CD4-positive, alpha-beta T cell treated with Interleukin-6 at 100 ng/mL for 8 hours (primary cell): ENCODE data around the gene ZCCHC12.
"Not testable (repeated sequence)": the region's sequence is repeated elsewhere in the genome, so short reads cannot be mapped to it uniquely, and the experiment has no call there.

Source experiments
- DNase-seq: peaks from one replicate; pipeline ENCODE4 v3.0.0-alpha.2; 2020; ENCODE audit warnings: mixed read lengths, low spot score

The ZCCHC12 gene

DNA sequence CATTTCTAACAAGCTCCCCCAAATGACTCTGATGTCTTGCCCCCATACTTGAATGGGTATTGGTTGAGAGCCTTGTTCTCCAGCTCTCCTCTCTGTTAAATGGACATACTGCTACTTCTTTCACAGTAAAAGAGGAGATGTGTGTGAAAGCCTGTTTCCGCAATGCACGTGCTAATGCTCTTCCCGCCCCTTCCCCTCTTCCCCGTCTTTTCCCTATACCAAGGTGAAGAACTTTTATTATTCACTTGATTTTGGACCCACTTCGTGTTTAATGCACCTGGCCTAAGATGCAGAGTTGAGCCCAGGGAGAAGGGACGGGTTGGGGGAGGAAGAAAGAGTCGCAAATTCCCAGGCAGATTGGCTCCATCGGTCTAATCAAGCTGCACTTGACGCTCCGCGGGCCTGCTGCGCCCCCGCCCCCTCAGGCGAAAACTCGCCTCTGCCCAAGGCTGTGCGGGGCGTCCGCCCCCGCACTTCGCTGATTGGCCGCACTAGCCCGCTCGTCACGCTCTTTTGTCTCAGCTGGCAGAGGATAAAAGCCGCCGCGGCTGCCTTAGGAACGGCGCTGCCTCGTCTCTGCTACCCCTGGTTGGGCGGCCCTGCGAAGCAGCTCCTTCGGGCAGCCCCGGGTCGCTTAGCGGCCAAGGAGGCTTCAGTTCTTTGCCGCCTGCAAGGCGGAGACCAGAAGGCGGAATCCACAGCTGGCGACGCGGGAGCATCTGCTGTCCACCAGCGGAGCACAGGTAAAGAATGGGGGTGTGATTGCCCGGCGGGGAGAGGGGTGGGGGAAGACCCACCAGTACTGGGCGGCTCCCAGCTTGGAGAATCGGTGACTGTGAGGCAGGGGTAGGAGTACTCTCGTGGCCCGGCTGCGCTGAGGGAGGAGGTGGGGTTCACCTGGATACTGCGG lies at the start of gene ZCCHC12:
ZCCHC12 (plus strand) TSS at position 562 of the 910 bp plus-strand sequence. CDS start 1,421 bp downstream, outside the sequence.
- peak; percentile 14 for DNase-seq

DNA sequence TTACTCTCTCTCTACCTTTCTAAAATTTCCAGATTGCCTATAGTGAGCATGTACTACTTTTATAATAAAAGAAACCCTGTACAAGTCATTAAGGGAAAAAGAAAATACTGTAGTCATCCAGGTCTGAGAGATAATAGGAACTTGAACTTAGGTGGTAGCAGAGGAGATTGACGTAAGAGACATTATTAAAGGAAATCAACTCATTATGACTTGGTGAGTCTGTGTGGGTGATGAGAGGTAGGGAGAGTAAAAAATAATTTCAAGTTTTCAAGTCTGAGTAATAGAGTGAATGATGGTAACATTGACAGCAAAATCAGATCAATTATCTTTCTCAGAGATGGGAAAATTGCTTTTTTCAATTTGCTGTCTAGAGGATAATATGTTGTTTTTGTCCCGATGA lies 44.0 kb upstream of the ZCCHC12 start:
- no peak for DNase-seq

GRCh38 chrX:118780509-118780908 lies 43.1 kb upstream of the ZCCHC12 start:
- no peak for DNase-seq

GRCh38 chrX:118780911-118781310 lies 42.7 kb upstream of the ZCCHC12 start:
- no peak for DNase-seq

- DNase-seq = no peak
These were observed 27.9 kb upstream of the ZCCHC12 start for GRCh38 chrX:118795528-118796280.

DNA sequence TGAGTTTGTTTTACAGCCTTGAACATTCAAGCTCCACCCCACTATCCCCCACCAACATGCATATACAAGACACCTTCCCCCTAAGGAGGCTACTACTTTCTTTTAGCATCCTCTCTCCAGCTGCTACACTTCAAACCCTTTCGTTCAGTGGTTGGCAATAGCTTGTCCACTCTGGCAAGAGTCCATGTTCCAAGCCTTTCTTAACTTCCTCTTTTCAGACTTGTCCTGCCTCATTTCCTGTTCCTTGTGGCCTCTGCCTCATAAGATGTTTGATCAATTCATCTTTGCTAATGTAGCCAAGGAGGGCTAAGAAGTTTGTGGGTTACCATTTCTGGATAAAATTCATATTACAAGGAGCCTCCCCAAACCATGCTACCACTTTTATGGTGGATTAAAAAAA lies 20.8 kb upstream of the ZCCHC12 start:
- DNase-seq = no peak

- no peak for DNase-seq
These were observed 16.2 kb upstream of the ZCCHC12 start for GRCh38 chrX:118807151-118808017.

DNA sequence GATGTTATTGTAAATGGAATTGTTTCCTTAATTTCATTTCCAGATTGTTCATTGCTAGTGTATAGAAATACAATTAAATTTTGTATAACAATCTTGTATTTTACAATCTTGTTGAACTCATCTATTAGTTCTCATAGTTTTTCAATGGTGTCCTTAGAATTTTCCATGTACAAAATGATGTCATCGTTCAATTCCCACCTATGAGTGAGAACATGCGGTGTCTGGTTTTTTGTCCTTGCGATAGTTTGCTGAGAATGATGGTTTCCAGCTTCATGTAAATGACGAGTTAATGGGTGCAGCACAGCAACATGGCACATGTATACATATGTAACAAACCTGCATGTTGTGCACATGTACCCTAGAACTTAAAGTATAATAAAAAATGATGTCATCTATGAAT lies 6.4 kb upstream of the ZCCHC12 start:
- not testable (repeated sequence) for DNase-seq

DNA sequence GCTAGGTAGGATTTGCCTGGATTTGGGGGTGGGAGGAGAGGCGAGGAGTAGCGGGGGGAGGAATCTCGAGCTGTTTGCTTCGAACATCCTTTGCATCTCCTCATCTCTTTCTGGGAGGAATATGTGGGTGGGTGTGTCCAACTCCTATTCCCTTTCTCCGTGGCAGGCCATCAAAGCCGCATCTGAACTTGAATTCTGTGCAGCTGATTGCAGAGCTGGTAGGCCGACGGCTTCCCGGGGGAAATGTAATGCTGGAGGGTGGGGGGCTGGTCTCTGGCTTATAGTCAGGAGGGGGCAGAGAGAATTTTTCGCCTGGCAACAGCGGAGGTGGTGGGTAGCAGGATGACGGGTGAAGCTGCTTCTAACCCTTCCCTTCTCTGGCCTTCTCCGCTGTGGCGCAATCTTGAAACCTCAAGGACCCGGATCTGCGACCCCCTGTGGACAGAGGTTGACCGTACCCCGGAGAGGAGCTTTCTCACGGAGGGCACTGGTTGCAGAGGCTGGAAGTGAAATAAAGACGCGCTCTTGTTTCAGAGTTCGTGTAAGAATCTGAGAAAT lies 628 bp downstream of the ZCCHC12 start:
- DNase-seq = no peak

DNA sequence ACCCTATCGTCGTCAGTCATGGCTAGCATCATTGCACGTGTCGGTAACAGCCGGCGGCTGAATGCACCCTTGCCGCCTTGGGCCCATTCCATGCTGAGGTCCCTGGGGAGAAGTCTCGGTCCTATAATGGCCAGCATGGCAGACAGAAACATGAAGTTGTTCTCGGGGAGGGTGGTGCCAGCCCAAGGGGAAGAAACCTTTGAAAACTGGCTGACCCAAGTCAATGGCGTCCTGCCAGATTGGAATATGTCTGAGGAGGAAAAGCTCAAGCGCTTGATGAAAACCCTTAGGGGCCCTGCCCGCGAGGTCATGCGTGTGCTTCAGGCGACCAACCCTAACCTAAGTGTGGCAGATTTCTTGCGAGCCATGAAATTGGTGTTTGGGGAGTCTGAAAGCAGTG lies 1.6 kb downstream of the ZCCHC12 start:
- DNase-seq = no peak

DNA sequence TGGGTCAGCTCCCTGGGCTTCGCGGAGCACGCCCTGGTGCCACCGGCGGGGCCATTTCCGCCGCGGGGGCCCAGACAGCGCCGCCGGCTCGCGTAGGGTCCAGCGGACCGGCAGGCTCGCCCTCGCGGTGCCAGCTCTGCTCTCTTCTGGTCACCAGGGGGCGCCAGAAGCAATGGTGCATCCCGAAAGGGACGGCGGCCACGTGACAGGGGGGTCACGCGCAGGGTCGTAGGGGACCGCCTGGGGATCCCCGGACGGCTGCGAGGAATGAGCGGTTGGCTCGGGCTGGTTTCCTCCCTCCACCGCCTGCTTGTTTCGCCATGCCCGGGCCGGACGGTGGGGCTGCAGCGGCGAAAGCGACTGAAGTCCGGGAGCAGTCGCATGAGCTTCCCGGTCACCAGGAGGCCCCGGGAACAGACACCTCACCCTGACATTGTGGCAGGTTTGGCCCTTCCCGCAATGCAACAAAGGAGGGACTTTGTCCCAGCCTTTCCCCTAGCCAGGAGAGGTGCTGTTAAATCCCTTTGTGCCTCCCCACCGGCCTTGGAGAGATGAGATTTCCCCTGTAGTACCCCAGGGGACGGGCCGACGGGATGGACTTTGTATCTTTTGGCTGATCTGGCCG lies 15.8 kb downstream of the ZCCHC12 start:
- DNase-seq = peak; percentile 27

GRCh38 chrX:118847676-118848075 lies 24.1 kb downstream of the ZCCHC12 start:
- DNase-seq = peak; percentile 44

- no peak for DNase-seq
These were observed 30.0 kb downstream of the ZCCHC12 start for GRCh38 chrX:118853596-118853995.

DNA sequence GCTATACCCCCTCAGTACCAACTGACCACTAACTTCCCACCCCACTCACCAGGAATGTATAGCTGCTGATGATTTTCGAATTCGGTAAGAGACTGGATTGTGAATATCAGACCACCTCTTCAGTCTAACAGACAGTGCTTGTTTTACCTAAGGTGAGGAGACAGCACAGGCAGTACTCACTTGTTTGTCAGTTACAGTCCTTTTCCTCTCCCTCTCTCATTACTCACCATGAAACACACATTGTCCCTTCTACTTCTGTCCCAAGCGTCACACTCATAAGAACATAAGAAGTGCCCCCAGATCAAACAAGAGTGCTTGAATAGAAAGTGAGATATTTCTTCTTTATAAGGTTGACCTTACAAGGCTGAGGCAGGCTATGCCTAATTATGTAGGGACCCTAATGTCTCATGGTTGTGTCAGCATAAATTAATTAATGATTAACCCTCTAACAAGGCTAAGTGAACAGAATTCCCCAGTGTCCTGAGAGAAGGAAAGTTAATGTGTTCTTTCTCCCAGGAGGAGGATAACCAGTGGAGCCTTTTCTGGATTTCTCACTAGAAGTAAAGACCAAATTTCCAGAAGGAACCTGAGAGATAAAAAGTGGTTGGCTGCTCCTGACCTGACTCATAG lies 32.2 kb downstream of the ZCCHC12 start:
- DNase-seq = no peak

- no peak for DNase-seq
These were observed 33.4 kb downstream of the ZCCHC12 start for GRCh38 chrX:118857006-118857405.

GRCh38 chrX:118861338-118861737 lies 37.7 kb downstream of the ZCCHC12 start:
- no peak for DNase-seq

DNA sequence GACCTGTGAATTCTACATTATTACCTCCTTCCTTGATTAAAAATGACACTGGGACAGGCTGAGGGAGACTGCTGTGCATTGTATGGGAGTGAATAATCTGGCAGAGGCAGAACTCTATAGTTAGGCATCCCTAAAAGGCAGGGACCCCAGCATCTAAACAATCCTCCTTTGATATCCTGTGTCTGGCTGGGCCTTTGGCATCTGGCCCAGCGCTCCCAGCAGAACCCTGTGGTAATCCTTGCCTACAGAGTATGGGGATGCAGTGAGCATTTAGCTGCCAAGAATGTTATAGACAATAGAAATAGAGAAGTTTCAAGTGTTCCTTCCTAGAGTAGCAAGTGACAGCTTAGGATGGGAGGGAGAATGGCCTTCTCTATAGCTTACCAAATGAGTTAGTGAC lies 38.5 kb downstream of the ZCCHC12 start:
- no peak for DNase-seq

DNA sequence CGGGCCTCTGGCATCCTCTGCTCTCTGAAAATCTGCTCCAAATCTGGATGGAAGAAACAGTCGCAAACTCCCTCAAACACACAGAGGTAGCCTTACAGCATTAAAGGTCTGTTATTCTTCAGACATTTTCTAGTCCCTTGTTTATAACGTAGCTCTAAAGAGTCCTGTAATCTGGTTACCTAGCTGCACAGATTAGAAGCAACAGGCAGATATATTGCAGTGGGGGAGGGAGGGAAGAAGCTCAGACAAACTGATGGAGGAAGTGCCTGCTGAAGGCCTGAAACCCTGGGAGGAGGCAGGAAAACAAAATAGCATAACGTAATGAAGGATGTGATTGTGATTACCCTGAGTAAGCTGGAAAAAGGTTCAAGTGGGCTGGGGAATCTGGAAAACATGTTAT lies 39.4 kb downstream of the ZCCHC12 start:
- no peak for DNase-seq

DNA sequence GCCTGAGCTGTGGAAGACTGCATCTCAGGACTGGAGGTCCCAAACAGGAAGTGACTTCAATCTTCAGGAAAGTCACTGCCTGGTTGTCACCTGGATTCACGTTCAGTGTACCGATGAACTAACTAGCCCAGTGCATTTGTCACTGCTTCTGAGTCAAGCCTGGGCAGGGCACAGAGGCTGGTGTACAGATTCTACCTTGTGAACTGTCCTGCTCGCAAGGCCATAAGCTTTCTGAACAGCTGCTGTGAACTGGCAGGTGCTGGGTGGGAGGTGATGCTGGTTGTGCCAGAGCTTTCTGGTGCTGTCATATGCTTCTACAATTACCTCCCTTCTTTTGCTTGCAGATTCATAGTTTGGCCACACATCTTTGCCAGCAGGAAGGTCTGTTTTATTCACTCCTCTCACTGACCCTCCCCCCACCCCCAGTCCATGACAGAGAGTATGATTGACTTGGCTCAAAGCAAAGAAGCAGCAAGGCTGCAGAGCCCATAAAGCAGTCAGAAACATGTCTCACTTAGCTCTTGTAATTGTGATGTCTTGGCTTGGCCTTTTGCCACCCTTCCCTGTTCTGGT lies 40.5 kb downstream of the ZCCHC12 start:
- no peak for DNase-seq

DNA sequence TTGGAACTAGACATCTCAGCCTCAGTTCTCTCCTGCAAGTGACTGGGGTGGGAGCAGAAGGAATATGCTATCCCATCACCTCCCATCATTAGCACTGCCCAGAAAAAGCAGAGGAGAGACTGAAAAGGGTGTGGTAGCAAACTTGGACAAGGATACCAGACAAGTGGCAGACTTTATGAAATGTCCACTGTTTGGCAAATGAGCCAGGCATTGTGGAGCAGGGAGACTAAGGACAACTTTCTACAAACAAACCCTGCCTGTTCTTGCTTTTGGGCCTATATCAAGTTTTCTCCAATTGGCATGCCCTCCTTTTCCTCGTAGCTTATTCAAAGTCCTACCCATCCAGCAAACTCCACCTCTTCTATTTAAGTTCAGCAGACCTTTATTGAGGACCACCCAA lies 41.6 kb downstream of the ZCCHC12 start:
- DNase-seq = no peak

GRCh38 chrX:118867251-118867650 lies 43.6 kb downstream of the ZCCHC12 start:
- no peak for DNase-seq
